ENCODE results near the gene UCK1.
"Not testable (repeated sequence)": the region's sequence is repeated elsewhere in the genome, so short reads cannot be mapped to it uniquely, and the experiment has no call there.

UCK1 gene

GRCh38 chr9:131554843-131555351 is 23.8 kb upstream of the UCK1 start:
- ATAC-seq (ENCODE audit: insufficient read depth, low read depth): no peak

GRCh38 chr9:131554087-131554842 is 23.2 kb upstream of the UCK1 start:
- Histone ChIP-seq H3K27me3 (ENCODE audit: insufficient read depth, low read length, poor library complexity) (no peaks in the 10 kb centered on the region), H3K36me3 (ENCODE audit: insufficient read depth, low read length) (no peaks in the 10 kb centered on the region), H3K9ac (ENCODE audit: low read depth, low read length) (no peak overlapping the region), H3K4me2 (ENCODE audit: insufficient read depth, low read length) (no peak overlapping the region), H3K27ac (ENCODE audit: low read length) (no peak overlapping the region), H3K79me2 (ENCODE audit: insufficient read depth, low read length) (no peaks in the 10 kb centered on the region), H4K20me1 (ENCODE audit: insufficient read depth, low read length) (no peaks in the 10 kb centered on the region), H3K9me3 (ENCODE audit: insufficient read depth, low read length, severe bottlenecking) (no peaks in the 10 kb centered on the region), H2AFZ (ENCODE audit: low read depth, low read length) (no peak overlapping the region), H3K4me3 (ENCODE audit: low read depth in 1 of 2, low read length in 2 of 2) (no peak overlapping the region), H3K4me1 (ENCODE audit: insufficient read depth, low read length) (no peaks in the 10 kb centered on the region)
- no peak for ATAC-seq (ENCODE audit: insufficient read depth, low read depth)
- TF ChIP-seq EZH2 (IDR thresholded peaks at IDR 0.05; ENCODE audit: borderline replicate concordance, low read depth, low read length, severe bottlenecking): no peak
- no peak for TF ChIP-seq CTCF (IDR thresholded peaks at IDR 0.05; ENCODE audit: borderline replicate concordance, extremely low read depth, low read length, poor library complexity, severe bottlenecking)
- DNase-seq: no peak

More at GRCh38 chr9:131554843-131555351, 23.8 kb upstream of the UCK1 start:
- Histone ChIP-seq H3K27ac (ENCODE audit: low read length) (no peak overlapping the region), H3K36me3 (ENCODE audit: insufficient read depth, low read length) (no peaks in the 10 kb centered on the region), H4K20me1 (ENCODE audit: insufficient read depth, low read length) (no peaks in the 10 kb centered on the region), H3K9me3 (ENCODE audit: insufficient read depth, low read length, severe bottlenecking) (no peaks in the 10 kb centered on the region), H2AFZ (ENCODE audit: low read depth, low read length) (no peak overlapping the region), H3K4me3 (ENCODE audit: low read depth in 1 of 2, low read length in 2 of 2) (no peak overlapping the region), H3K27me3 (ENCODE audit: insufficient read depth, low read length, poor library complexity) (no peaks in the 10 kb centered on the region), H3K4me2 (ENCODE audit: insufficient read depth, low read length) (no peak overlapping the region), H3K4me1 (ENCODE audit: insufficient read depth, low read length) (no peaks in the 10 kb centered on the region), H3K9ac (ENCODE audit: low read depth, low read length) (no peak overlapping the region), H3K79me2 (ENCODE audit: insufficient read depth, low read length) (no peaks in the 10 kb centered on the region)
- no peak for DNase-seq
- TF ChIP-seq CTCF (IDR thresholded peaks at IDR 0.05; ENCODE audit: borderline replicate concordance, extremely low read depth, low read length, poor library complexity, severe bottlenecking) (no peak), EZH2 (IDR thresholded peaks at IDR 0.05; ENCODE audit: borderline replicate concordance, low read depth, low read length, severe bottlenecking) (no peak)

GRCh38 chr9:131552030-131552429 is 21.0 kb upstream of the UCK1 start:
- Histone ChIP-seq H3K9ac (ENCODE audit: low read depth, low read length) (no peak overlapping the region), H3K27ac (ENCODE audit: low read length) (no peak overlapping the region), H2AFZ (ENCODE audit: low read depth, low read length) (no peak overlapping the region), H3K36me3 (ENCODE audit: insufficient read depth, low read length) (no peaks in the 10 kb centered on the region), H3K4me2 (ENCODE audit: insufficient read depth, low read length) (no peak overlapping the region), H3K9me3 (ENCODE audit: insufficient read depth, low read length, severe bottlenecking) (no peaks in the 10 kb centered on the region), H4K20me1 (ENCODE audit: insufficient read depth, low read length) (no peaks in the 10 kb centered on the region), H3K4me1 (ENCODE audit: insufficient read depth, low read length) (no peaks in the 10 kb centered on the region), H3K4me3 (ENCODE audit: low read depth in 1 of 2, low read length in 2 of 2) (no peak overlapping the region), H3K27me3 (ENCODE audit: insufficient read depth, low read length, poor library complexity) (no peaks in the 10 kb centered on the region), H3K79me2 (ENCODE audit: insufficient read depth, low read length) (no peaks in the 10 kb centered on the region)
- ATAC-seq (ENCODE audit: insufficient read depth, low read depth): no peak
- DNase-seq: no peak
- TF ChIP-seq CTCF (IDR thresholded peaks at IDR 0.05; ENCODE audit: borderline replicate concordance, extremely low read depth, low read length, poor library complexity, severe bottlenecking) (no peak), EZH2 (IDR thresholded peaks at IDR 0.05; ENCODE audit: borderline replicate concordance, low read depth, low read length, severe bottlenecking) (no peak)

GRCh38 chr9:131550465-131550864 is 19.4 kb upstream of the UCK1 start:
- H3K27me3 ChIP-seq (ENCODE audit: insufficient read depth, low read length, poor library complexity); H4K20me1 ChIP-seq (ENCODE audit: insufficient read depth, low read length); H3K4me2 ChIP-seq (ENCODE audit: insufficient read depth, low read length); ATAC-seq (ENCODE audit: insufficient read depth, low read depth); H3K79me2 ChIP-seq (ENCODE audit: insufficient read depth, low read length); H2AFZ ChIP-seq (ENCODE audit: low read depth, low read length); DNase-seq; H3K4me1 ChIP-seq (ENCODE audit: insufficient read depth, low read length); H3K9ac ChIP-seq (ENCODE audit: low read depth, low read length); H3K27ac ChIP-seq (ENCODE audit: low read length); H3K4me3 ChIP-seq (ENCODE audit: low read depth in 1 of 2, low read length in 2 of 2); H3K9me3 ChIP-seq (ENCODE audit: insufficient read depth, low read length, severe bottlenecking); H3K36me3 ChIP-seq (ENCODE audit: insufficient read depth, low read length): not testable (repeated sequence)

- not testable (repeated sequence) for ATAC-seq (ENCODE audit: insufficient read depth, low read depth); H3K9me3 ChIP-seq (ENCODE audit: insufficient read depth, low read length, severe bottlenecking); H3K4me3 ChIP-seq (ENCODE audit: low read depth in 1 of 2, low read length in 2 of 2); H3K9ac ChIP-seq (ENCODE audit: low read depth, low read length); H2AFZ ChIP-seq (ENCODE audit: low read depth, low read length); H3K27ac ChIP-seq (ENCODE audit: low read length); H3K27me3 ChIP-seq (ENCODE audit: insufficient read depth, low read length, poor library complexity); H4K20me1 ChIP-seq (ENCODE audit: insufficient read depth, low read length); H3K4me1 ChIP-seq (ENCODE audit: insufficient read depth, low read length); H3K79me2 ChIP-seq (ENCODE audit: insufficient read depth, low read length); DNase-seq; H3K36me3 ChIP-seq (ENCODE audit: insufficient read depth, low read length); H3K4me2 ChIP-seq (ENCODE audit: insufficient read depth, low read length)
Measured at GRCh38 chr9:131549186-131549585, 18.1 kb upstream of the UCK1 start.
